H9 (cell line): ENCODE measurements around the gene SNUPN. TPM values are rescaled to one million over a fixed set of nuclear protein-coding genes. Genes with fewer than 3 reads are reported as not detected.

ENCODE experiments used
- DNase-seq: peaks from one replicate; pipeline ENCODE4 v3.0.0-alpha.2; 2017
- H2AFZ ChIP-seq: one replicate; pipeline ENCODE4 v1.6.1; 2013; ENCODE audit warnings: mild to moderate bottlenecking, low read length, control low read depth, moderate library complexity
- H2AK5ac ChIP-seq: 2 replicates; pipeline ENCODE4 v1.6.1; 2013; ENCODE audit warnings: low read length, control low read depth, mixed read lengths; ENCODE audit not compliant: insufficient read length
- H2BK120ac ChIP-seq: one replicate; pipeline ENCODE4 v1.6.1; 2013; ENCODE audit warnings: low read depth, mild to moderate bottlenecking, low read length, control low read depth, inconsistent platforms; ENCODE audit not compliant: poor library complexity, severe bottlenecking
- H2BK12ac ChIP-seq: 2 replicates; pipeline ENCODE4 v1.6.1; 2013; ENCODE audit warnings: low read length, control low read depth, mixed read lengths, low read depth; ENCODE audit not compliant: insufficient read length
- H2BK15ac ChIP-seq: 2 replicates; pipeline ENCODE4 v1.6.1; 2013; ENCODE audit warnings: low read depth, low read length, control low read depth
- H2BK20ac ChIP-seq: one replicate; pipeline ENCODE4 v1.6.1; 2013; ENCODE audit warnings: low read depth, mild to moderate bottlenecking, low read length, control low read depth, inconsistent platforms; ENCODE audit not compliant: poor library complexity, severe bottlenecking
- H2BK5ac ChIP-seq: 2 replicates; pipeline ENCODE4 v1.6.1; 2013; ENCODE audit warnings: low read length, control low read depth, mixed read lengths; ENCODE audit not compliant: insufficient read length
- H3K14ac ChIP-seq: 2 replicates; pipeline ENCODE4 v1.6.1; 2013; ENCODE audit warnings: low read length, control low read depth; ENCODE audit not compliant: insufficient read depth
- H3K18ac ChIP-seq: 2 replicates; pipeline ENCODE4 v1.6.1; 2013; ENCODE audit warnings: low read depth, mild to moderate bottlenecking, mixed read lengths, low read length, control low read depth; ENCODE audit not compliant: insufficient read length
- H3K23ac ChIP-seq: 2 replicates; pipeline ENCODE4 v1.6.1; 2013; ENCODE audit warnings: low read length, control low read depth, mixed read lengths, low read depth; ENCODE audit not compliant: insufficient read length
- H3K23me2 ChIP-seq: 2 replicates; pipeline ENCODE4 v1.6.1; 2013; ENCODE audit warnings: low read depth, mild to moderate bottlenecking, mixed read lengths, low read length, control low read depth; ENCODE audit not compliant: insufficient read length, poor library complexity, severe bottlenecking
- H3K27ac ChIP-seq: 2 replicates; pipeline ENCODE4 v1.5.1; 2013; ENCODE audit warnings: low read length, control low read depth, mixed read lengths, low read depth; ENCODE audit not compliant: insufficient read length
- H3K27me3 ChIP-seq: 2 replicates; pipeline ENCODE4 v1.6.1; 2013; ENCODE audit warnings: low read length, control low read depth, inconsistent platforms; ENCODE audit not compliant: insufficient read depth
- H3K4ac ChIP-seq: 2 replicates; pipeline ENCODE4 v1.6.1; 2013; ENCODE audit warnings: low read depth, mild to moderate bottlenecking, control low read depth, inconsistent platforms, low read length, moderate library complexity
- H3K4me1 ChIP-seq: 2 replicates; pipeline ENCODE4 v1.6.1; 2013; ENCODE audit warnings: low read length, control low read depth, inconsistent platforms; ENCODE audit not compliant: insufficient read depth
- H3K4me2 ChIP-seq: 2 replicates; pipeline ENCODE4 v1.6.1; 2013; ENCODE audit warnings: low read length, control low read depth, mixed read lengths; ENCODE audit not compliant: insufficient read length, insufficient read depth
- H3K56ac ChIP-seq: 2 replicates; pipeline ENCODE4 v1.6.1; 2013; ENCODE audit warnings: low read depth, mild to moderate bottlenecking, mixed read lengths, low read length, control low read depth; ENCODE audit not compliant: insufficient read length
- H3K79me1 ChIP-seq: 2 replicates; pipeline ENCODE4 v1.6.1; 2013; ENCODE audit warnings: low read depth, mild to moderate bottlenecking, moderate library complexity, low read length, control low read depth, inconsistent platforms; ENCODE audit not compliant: insufficient read depth, poor library complexity, severe bottlenecking
- H3K79me2 ChIP-seq: 2 replicates; pipeline ENCODE4 v1.6.1; 2013; ENCODE audit warnings: low read length, control low read depth, inconsistent platforms; ENCODE audit not compliant: insufficient read depth
- H3K9ac ChIP-seq: 2 replicates; pipeline ENCODE4 v1.6.1; 2013; ENCODE audit warnings: low read length, control low read depth, mixed read lengths; ENCODE audit not compliant: insufficient read length; ENCODE audit errors: extremely low read depth
- H3K9me3 ChIP-seq: one replicate; pipeline ENCODE4 v1.6.1; 2013; ENCODE audit warnings: low read depth, low read length, inconsistent platforms; ENCODE audit not compliant: control insufficient read depth
- H3T11ph ChIP-seq: one replicate; pipeline ENCODE4 v1.6.1; 2013; ENCODE audit warnings: mild to moderate bottlenecking, low read length, control low read depth, inconsistent platforms
- H4K20me1 ChIP-seq: one replicate; pipeline ENCODE4 v1.6.1; 2013; ENCODE audit not compliant: control insufficient read depth, insufficient read length, insufficient read depth
- H4K5ac ChIP-seq: 2 replicates; pipeline ENCODE4 v1.6.1; 2013; ENCODE audit warnings: low read depth, mild to moderate bottlenecking, mixed read lengths, low read length, control low read depth; ENCODE audit not compliant: insufficient read length
- H4K8ac ChIP-seq: replicated peaks from 2 replicates; pipeline ENCODE4 v1.6.1; 2013; ENCODE audit warnings: low read length, control low read depth, mixed read lengths, low read depth; ENCODE audit not compliant: insufficient read length
- H4K91ac ChIP-seq: 2 replicates; pipeline ENCODE4 v1.6.1; 2013; ENCODE audit warnings: low read depth, mild to moderate bottlenecking, moderate library complexity, mixed read lengths, low read length, control low read depth; ENCODE audit not compliant: insufficient read length
- H3K27ac Mint-ChIP-seq, 3 experiments: 2 replicates in 2 of 3; 3 replicates in 1 of 3; pipeline ENCODE4 v1.8.0; 2020 to 2021; ENCODE audit warnings: mixed read lengths in 3 of 3, mild to moderate bottlenecking in 1 of 3, moderate library complexity in 1 of 3
- H3K27me3 Mint-ChIP-seq: 2 replicates; pipeline ENCODE4 v1.8.0; 2021; ENCODE audit warnings: low read depth, mild to moderate bottlenecking, moderate library complexity, mixed read lengths
- H3K36me3 Mint-ChIP-seq, 3 experiments: 2 replicates in 2 of 3; 3 replicates in 1 of 3; pipeline ENCODE4 v1.8.0; 2020 to 2021; ENCODE audit warnings: low read depth in 3 of 3, mixed read lengths in 3 of 3; ENCODE audit not compliant: insufficient read depth in 1 of 3
- H3K4me1 Mint-ChIP-seq, 2 experiments: 2 replicates each; pipeline ENCODE4 v1.8.0; 2020; ENCODE audit warnings: mixed read lengths in 2 of 2
- H3K4me3 Mint-ChIP-seq, 2 experiments: 2 replicates in 1 of 2; 3 replicates in 1 of 2; pipeline ENCODE4 v1.8.0; 2020 to 2021; ENCODE audit warnings: mild to moderate bottlenecking in 2 of 2, mixed read lengths in 2 of 2, moderate library complexity in 1 of 2
- H3K9me3 Mint-ChIP-seq, 2 experiments: 2 replicates in 1 of 2; 3 replicates in 1 of 2; pipeline ENCODE4 v1.8.0; 2020; ENCODE audit warnings: mild to moderate bottlenecking in 2 of 2, mixed read lengths in 2 of 2, moderate library complexity in 1 of 2
- WGBS: extraction: QIAGEN DNeasy Blood & Tissue Kit; methylation state at CpG from one replicate; pipeline ENCODE4 v1.1.7; 2013; ENCODE audit warnings: missing lambda C conversion rate, low lambda C conversion rate, mixed read lengths; ENCODE audit not compliant: insufficient read length; ENCODE audit errors: extremely low coverage; 5-methylcytosine and 5-hydroxymethylcytosine counted together
- total RNA-seq: library from RNA; stranded (reverse); gene quantifications from 2 replicates; pipeline ENCODE4 v1.2.1, GENCODE V29; 2021
- TF ChIP-seq, protein P1 (sequence below): fragments of 200-600 bp; sonication (generic); conservative IDR thresholded peaks from 3 replicates; pipeline ENCODE4 v1.8.0; 2021; ENCODE audit warnings: antibody characterized with exemption, mild to moderate bottlenecking

The SNUPN gene
- total RNA-seq, 1 experiment from 2014 or later: 32.7 TPM

DNA sequence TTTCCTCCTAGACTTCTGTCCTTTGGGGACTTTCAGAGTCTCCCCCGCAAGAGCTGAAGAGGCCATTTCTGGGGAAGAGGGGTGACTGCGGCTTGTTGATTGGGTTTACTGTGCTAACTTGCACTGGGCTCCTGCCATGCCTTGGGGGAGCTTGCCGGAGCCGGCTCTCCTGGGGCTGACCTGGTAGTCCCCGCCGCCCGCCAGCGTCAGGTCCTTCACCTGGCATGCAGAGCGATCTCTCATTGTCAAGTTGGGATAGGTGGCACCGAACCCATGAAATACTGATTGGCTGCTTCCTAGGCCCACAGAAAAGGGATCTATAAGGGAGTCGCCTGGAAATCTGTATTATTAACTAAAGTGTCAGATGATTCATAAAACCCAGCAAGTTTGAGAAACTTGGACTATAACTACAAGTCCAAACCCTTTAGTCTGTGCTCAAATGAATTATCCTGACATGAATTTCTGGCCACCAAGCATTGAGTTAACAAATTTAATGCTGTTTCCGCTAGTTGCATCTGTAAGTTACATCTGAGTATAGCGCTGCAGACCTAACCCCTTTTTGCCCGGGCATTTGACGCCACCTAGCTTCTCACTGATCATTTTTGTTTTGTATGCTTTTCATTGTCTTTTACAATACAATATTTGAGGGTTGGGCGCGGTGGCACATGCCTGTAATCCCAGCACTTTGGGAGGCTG is 15.1 kb upstream of the SNUPN start:
- peaks cover 20% of the 10 kb centered on the region; the same call in 1 of the 2 replicates for H3K79me2 ChIP-seq
- H3K79me1 ChIP-seq: peaks cover 9% of the 10 kb centered on the region
- H3T11ph ChIP-seq: no peak overlapping the region
- H2BK12ac ChIP-seq: no peak overlapping the region
- no peaks in the 10 kb centered on the region for H3K27me3 ChIP-seq
- no peak for DNase-seq
- H4K8ac ChIP-seq: no peak overlapping the region
- H3K4me2 ChIP-seq: peak overlapping the region; percentile 71
- no peak overlapping the region for H4K91ac ChIP-seq
- no peak overlapping the region for H3K56ac ChIP-seq
- peak overlapping the region; percentile 55 for H3K18ac ChIP-seq
- H3K9me3 Mint-ChIP-seq: no peaks in the 10 kb centered on the region
- peak overlapping the region; percentile 70; the same call in 1 of the 2 replicates for H3K14ac ChIP-seq
- H3K4me3 Mint-ChIP-seq: peak overlapping the region; percentile 92 to 93
- peak overlapping the region; percentile 83 to 92 (median 90) for H3K27ac Mint-ChIP-seq
- no peak overlapping the region for H2BK5ac ChIP-seq
- H3K36me3 Mint-ChIP-seq: peaks cover 0 to 10% (median 3%) of the 10 kb centered on the region in 3 experiments; a peak in 3 of 7 replicates
- H2BK20ac ChIP-seq: no peak overlapping the region
- H3K4me1 ChIP-seq: no peaks in the 10 kb centered on the region
- H2BK15ac ChIP-seq: no peak overlapping the region
- TF ChIP-seq, protein P1, sequence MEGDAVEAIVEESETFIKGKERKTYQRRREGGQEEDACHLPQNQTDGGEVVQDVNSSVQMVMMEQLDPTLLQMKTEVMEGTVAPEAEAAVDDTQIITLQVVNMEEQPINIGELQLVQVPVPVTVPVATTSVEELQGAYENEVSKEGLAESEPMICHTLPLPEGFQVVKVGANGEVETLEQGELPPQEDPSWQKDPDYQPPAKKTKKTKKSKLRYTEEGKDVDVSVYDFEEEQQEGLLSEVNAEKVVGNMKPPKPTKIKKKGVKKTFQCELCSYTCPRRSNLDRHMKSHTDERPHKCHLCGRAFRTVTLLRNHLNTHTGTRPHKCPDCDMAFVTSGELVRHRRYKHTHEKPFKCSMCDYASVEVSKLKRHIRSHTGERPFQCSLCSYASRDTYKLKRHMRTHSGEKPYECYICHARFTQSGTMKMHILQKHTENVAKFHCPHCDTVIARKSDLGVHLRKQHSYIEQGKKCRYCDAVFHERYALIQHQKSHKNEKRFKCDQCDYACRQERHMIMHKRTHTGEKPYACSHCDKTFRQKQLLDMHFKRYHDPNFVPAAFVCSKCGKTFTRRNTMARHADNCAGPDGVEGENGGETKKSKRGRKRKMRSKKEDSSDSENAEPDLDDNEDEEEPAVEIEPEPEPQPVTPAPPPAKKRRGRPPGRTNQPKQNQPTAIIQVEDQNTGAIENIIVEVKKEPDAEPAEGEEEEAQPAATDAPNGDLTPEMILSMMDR: peak; percentile 24; the same call in 1 of the 3 replicates
- peaks cover 21 to 32% of the 10 kb centered on the region in 2 experiments for H3K4me1 Mint-ChIP-seq
- H3K27me3 Mint-ChIP-seq: peaks cover 9% of the 10 kb centered on the region
- no peak overlapping the region for H3K4ac ChIP-seq
- H2AFZ ChIP-seq: no peak overlapping the region
- H3K9ac ChIP-seq: peak overlapping the region; percentile 73
- H3K23me2 ChIP-seq: peaks cover 15% of the 10 kb centered on the region
- H2AK5ac ChIP-seq: no peak overlapping the region
- no peaks in the 10 kb centered on the region for H3K9me3 ChIP-seq
- H4K20me1 ChIP-seq: no peaks in the 10 kb centered on the region
- WGBS: no CpG with 5 or more reads among the region's 17 CpGs
- no peak overlapping the region for H3K23ac ChIP-seq
- H4K5ac ChIP-seq: no peak overlapping the region
- H3K27ac ChIP-seq: peak overlapping the region; percentile 75
- H2BK120ac ChIP-seq: no peak overlapping the region
